CD4-positive, alpha-beta memory T cell (primary cell): ENCODE data around the gene SNX19. TPM values are rescaled to one million over a fixed set of nuclear protein-coding genes. Genes with fewer than 3 reads are reported as not detected.

Experiments
- CTCF ChIA-PET: fragments of 350-600 bp; sonication (Branson Sonifier 250); formaldehyde crosslinking; loops from one replicate; lab custom pipeline; 2021; ENCODE audit warnings: inconsistent platforms; ENCODE audit not compliant: partially characterized antibody; lab: Charles Lee
- POLR2A ChIA-PET: fragments of 350-600 bp; sonication (Branson Sonifier 250); formaldehyde crosslinking; loops from one replicate; lab custom pipeline; 2021; ENCODE audit not compliant: partially characterized antibody; lab: Charles Lee
- DNase-seq, 5 donors: peaks; one replicate each; pipeline versions ENCODE4 v3.0.0 to v3.0.0-alpha.2; 2020 to 2022; ENCODE audit warnings: mixed read lengths in 1 of 5
- H3K27ac ChIP-seq: one replicate; pipeline ENCODE4 v1.7.0; 2013; ENCODE audit warnings: low read depth, low read length
- H3K27me3 ChIP-seq: 2 replicates; pipeline ENCODE4 v1.7.0; 2013; ENCODE audit warnings: mild to moderate bottlenecking, low read length, moderate library complexity; ENCODE audit not compliant: insufficient read depth
- H3K36me3 ChIP-seq: 2 replicates; pipeline ENCODE4 v1.7.0; 2013; ENCODE audit warnings: mild to moderate bottlenecking, low read length, moderate library complexity; ENCODE audit not compliant: insufficient read depth
- H3K4me1 ChIP-seq: 2 replicates; pipeline ENCODE4 v1.7.0; 2013; ENCODE audit warnings: mild to moderate bottlenecking, low read length, moderate library complexity; ENCODE audit not compliant: insufficient read depth
- H3K4me3 ChIP-seq, 2 donors: one replicate each; pipeline ENCODE4 v1.7.0; 2013; ENCODE audit warnings: low read length in 2 of 2, mild to moderate bottlenecking in 1 of 2
- H3K9me3 ChIP-seq, 2 donors: one replicate each; pipeline ENCODE4 v1.7.0; 2013; ENCODE audit warnings: low read length in 2 of 2, control low read depth in 1 of 2; ENCODE audit not compliant: control insufficient read depth in 1 of 2
- H3K27ac Mint-ChIP-seq, 7 donors: one replicate each; pipeline ENCODE4 v1.8.0; 2020 to 2021; ENCODE audit warnings: mixed read lengths in 7 of 7, mild to moderate bottlenecking in 6 of 7, inconsistent platforms in 3 of 7, moderate library complexity in 3 of 7
- H3K27me3 Mint-ChIP-seq, 2 donors: one replicate each; pipeline ENCODE4 v1.8.0; 2020 to 2021; ENCODE audit warnings: mixed read lengths in 2 of 2
- H3K36me3 Mint-ChIP-seq, 2 donors: one replicate each; pipeline ENCODE4 v1.8.0; 2020 to 2021; ENCODE audit warnings: mixed read lengths in 2 of 2, inconsistent platforms in 1 of 2, mild to moderate bottlenecking in 1 of 2
- H3K4me1 Mint-ChIP-seq, 4 donors: one replicate each; pipeline ENCODE4 v1.8.0; 2020 to 2021; ENCODE audit warnings: mixed read lengths in 4 of 4, mild to moderate bottlenecking in 1 of 4
- H3K4me3 Mint-ChIP-seq, 8 donors: one replicate each; pipeline ENCODE4 v1.8.0; 2020 to 2021; ENCODE audit warnings: mixed read lengths in 8 of 8, mild to moderate bottlenecking in 7 of 8, moderate library complexity in 6 of 8, inconsistent platforms in 3 of 8
- H3K9me3 Mint-ChIP-seq, 8 donors: one replicate each; pipeline ENCODE4 v1.8.0; 2020 to 2021; ENCODE audit warnings: mixed read lengths in 8 of 8, mild to moderate bottlenecking in 5 of 8, inconsistent platforms in 3 of 8, moderate library complexity in 1 of 8
- intact Hi-C: fragments of 100-400 bp; cut with micrococcal nuclease; formaldehyde crosslinking; loops from one replicate; pipeline ENCODE4 v1.15.1; 2023
- polyA plus RNA-seq, 2 donors: library from polyadenylated mRNA; unstranded; fragments of 300-500 nt; fragmentation: Illumina TruSeq; gene quantifications; one replicate each; pipeline ENCODE4 v1.2.3, GENCODE V29; 2021
- total RNA-seq, 2 experiments: library from RNA; stranded (reverse); gene quantifications; one replicate each; pipeline ENCODE4 v1.2.3, GENCODE V29; 2021

The SNX19 gene
- total and polyA plus RNA-seq, 4 experiments from 2014 or later = 21.4 to 94.2 (median 57.1) TPM

DNA sequence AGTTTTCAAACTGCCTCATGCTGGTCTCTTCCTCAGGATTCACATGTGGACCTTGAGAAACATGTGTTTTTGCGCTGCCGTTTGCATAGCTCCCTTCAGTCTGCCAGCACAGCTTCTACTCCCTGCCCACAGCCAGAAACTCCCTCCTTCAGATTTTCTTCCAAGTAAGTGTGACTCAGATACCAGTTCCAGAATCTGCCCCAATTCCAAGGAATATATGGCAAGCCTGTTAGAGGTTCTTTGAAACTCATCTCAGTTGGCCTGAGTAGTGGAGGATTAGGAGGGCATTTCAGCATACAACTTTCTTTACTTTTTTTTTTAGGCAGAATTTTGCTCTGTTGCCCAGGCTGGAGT lies 67.1 kb downstream of the SNX19 start:
- intact Hi-C loops = no loop called here
- Mint-ChIP-seq H3K4me1 (no peaks in the 10 kb centered on the region), H3K4me3 (no peak overlapping the region), H3K27me3 (peaks cover 0 to 15% of the 10 kb centered on the region in 2 donors), H3K9me3 (peaks cover 0 to 3% (median 0%) of the 10 kb centered on the region in 8 donors), H3K36me3 (no peaks in the 10 kb centered on the region), H3K27ac (no peak overlapping the region)
- CTCF ChIA-PET = interaction anchor here (1.4 to 1.9 kb wide), 3 partner anchors 10 to 14 kb away, joined by 5 to 6 read pairs (median 6); no protein-coding TSS in a partner anchor
- Histone ChIP-seq H3K36me3 (no peaks in the 10 kb centered on the region), H3K4me1 (no peaks in the 10 kb centered on the region), H3K27me3 (no peaks in the 10 kb centered on the region), H3K27ac (no peak overlapping the region), H3K9me3 (no peaks in the 10 kb centered on the region), H3K4me3 (no peak overlapping the region)
- POLR2A ChIA-PET = no interaction called here
- no peak for DNase-seq

DNA sequence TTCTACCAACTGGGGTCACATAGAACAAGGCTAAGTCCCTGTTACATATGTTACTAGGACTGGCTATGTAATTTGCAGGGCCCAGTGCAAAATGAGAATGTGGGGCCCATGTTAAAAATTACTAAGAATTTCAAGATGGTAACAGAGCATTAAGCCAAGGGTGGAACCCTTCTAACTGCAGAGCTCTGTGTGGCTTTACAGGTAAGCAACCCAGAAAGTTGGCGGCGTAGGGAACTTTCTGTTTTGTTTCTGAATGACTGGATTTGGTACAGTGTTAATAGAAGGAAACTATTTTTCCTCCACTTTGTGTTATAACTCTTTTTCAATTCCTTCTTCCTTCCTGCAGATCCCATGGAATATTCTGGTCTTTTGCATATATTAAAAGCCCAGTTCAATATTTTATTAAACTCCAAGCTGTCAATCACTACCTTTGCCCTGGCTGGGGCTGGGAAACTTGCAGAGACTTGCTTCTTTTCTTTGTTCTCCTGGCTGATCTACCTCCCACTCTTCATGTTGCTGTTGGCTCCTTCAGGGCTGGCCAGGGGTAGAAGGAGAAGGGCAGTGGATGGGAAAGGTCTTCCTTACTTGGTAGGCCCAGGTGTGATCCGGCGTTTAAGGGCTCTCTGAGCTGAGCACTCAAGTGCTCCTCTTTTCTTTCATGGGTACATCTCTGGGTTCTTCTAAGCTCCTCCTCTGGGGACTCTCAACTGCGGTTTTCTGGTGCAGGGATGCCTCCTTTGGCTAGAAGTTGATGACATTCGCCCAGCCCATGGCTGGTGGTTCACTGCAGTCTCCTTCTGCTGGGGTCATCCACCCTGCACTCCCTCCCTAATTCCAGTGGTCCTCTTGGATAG lies 67.7 kb downstream of the SNX19 start:
- H3K36me3 Mint-ChIP-seq = no peaks in the 10 kb centered on the region
- ChIA-PET CTCF (interaction anchor here (1.7 to 1.9 kb wide), 2 partner anchors 11 to 14 kb away, joined by 6 read pairs; no protein-coding TSS in a partner anchor), POLR2A (no interaction called here)
- peaks cover 0 to 13% of the 10 kb centered on the region in 2 donors for H3K27me3 Mint-ChIP-seq
- H3K4me1 Mint-ChIP-seq = no peaks in the 10 kb centered on the region
- H3K36me3 ChIP-seq = no peaks in the 10 kb centered on the region
- H3K9me3 Mint-ChIP-seq = peaks cover 0 to 3% (median 0%) of the 10 kb centered on the region in 8 donors
- no peaks in the 10 kb centered on the region for H3K4me1 ChIP-seq
- DNase-seq = no peak
- no peak overlapping the region for H3K27ac Mint-ChIP-seq
- H3K27ac ChIP-seq = no peak overlapping the region
- no peaks in the 10 kb centered on the region for H3K9me3 ChIP-seq
- H3K27me3 ChIP-seq = no peaks in the 10 kb centered on the region
- no peak overlapping the region for H3K4me3 ChIP-seq
- intact Hi-C loops = no loop called here
- no peak overlapping the region for H3K4me3 Mint-ChIP-seq

DNA sequence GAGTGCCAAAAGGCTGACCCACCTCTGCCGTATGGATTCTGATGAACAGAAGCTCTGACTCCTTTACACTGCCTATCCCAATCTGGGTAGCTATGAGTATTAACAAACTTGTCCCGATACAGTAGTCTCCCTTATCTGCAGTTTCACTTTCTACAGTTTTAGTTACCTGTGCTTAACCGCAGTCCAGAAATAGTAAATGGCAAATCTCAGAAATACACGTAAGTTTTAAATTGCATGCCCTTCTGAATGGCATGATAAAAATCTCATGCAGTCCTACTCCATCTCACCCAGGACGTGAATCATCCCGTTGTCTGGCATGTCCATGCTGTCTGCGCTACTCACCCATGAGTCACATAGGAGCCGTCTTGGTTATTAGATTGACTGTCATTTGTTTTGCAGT lies 68.8 kb downstream of the SNX19 start:
- Mint-ChIP-seq H3K27ac (no peak overlapping the region), H3K27me3 (peaks cover 0 to 12% of the 10 kb centered on the region in 2 donors), H3K4me1 (no peaks in the 10 kb centered on the region), H3K36me3 (no peaks in the 10 kb centered on the region), H3K9me3 (peaks cover 0 to 3% (median 0%) of the 10 kb centered on the region in 8 donors), H3K4me3 (peak overlapping the region in 3 of 8 donors; percentile 0 to 38 (median 9))
- Histone ChIP-seq H3K4me3 (no peak overlapping the region), H3K27me3 (no peaks in the 10 kb centered on the region), H3K27ac (no peak overlapping the region), H3K9me3 (no peaks in the 10 kb centered on the region), H3K4me1 (no peaks in the 10 kb centered on the region), H3K36me3 (no peaks in the 10 kb centered on the region)
- DNase-seq = no peak
- ChIA-PET CTCF (interaction anchor here (1.7 kb wide), 1 partner anchor 15 kb away, joined by 6 read pairs; no protein-coding TSS in a partner anchor), POLR2A (no interaction called here)
- intact Hi-C loops = no loop called here

DNA sequence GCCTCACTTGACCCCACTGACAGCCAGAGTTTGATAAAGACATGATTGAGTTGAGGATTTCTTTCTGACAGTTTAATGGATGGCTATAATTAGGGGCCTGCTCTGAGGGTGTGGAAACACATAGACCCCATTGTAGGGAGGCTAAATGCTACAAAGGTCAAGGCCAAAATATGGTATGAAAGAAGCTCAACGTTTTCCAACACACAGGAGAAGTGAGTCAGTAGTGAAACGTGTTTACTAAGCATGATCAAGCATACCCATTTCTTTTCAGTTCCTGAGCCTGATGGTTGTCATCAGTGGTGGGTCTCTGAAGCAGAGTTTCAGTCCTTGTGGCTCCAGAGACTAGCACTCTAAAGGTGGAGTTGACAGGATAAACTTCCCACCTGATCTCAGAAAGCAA lies 69.7 kb downstream of the SNX19 start:
- POLR2A ChIA-PET = no interaction called here
- H3K4me3 ChIP-seq = no peak overlapping the region
- Mint-ChIP-seq H3K27ac (no peak overlapping the region), H3K4me3 (no peak overlapping the region), H3K27me3 (peaks cover 3 to 12% of the 10 kb centered on the region in 2 donors), H3K36me3 (no peaks in the 10 kb centered on the region), H3K4me1 (no peaks in the 10 kb centered on the region), H3K9me3 (peaks cover 0 to 3% (median 0%) of the 10 kb centered on the region in 8 donors)
- H3K27me3 ChIP-seq = no peaks in the 10 kb centered on the region
- H3K4me1 ChIP-seq = no peaks in the 10 kb centered on the region
- H3K27ac ChIP-seq = no peak overlapping the region
- no peaks in the 10 kb centered on the region for H3K9me3 ChIP-seq
- no peak for DNase-seq
- H3K36me3 ChIP-seq = no peaks in the 10 kb centered on the region
- intact Hi-C loops = no loop called here
- CTCF ChIA-PET = no interaction called here

DNA sequence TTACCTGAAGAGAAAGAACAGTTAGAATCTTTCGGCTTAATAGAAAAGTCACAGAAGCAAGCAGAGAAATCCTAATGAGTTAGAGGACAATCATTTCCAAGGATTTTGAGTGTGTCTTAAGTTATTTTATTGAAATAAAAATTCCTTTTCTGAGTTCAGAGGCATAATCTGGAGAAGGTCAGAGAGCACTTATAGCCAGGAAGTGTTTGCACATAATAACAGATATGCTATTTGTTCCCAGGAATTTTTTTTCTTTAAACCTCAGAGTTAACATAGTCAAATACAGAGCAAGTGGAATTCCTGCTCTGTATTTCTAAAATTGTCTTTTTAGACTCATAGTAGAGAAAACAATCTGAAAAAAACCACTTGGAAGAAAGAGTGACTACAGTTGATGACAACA lies 74.3 kb downstream of the SNX19 start:
- Histone ChIP-seq H3K4me3 (no peak overlapping the region), H3K36me3 (no peaks in the 10 kb centered on the region), H3K4me1 (no peaks in the 10 kb centered on the region), H3K27ac (no peak overlapping the region), H3K9me3 (no peaks in the 10 kb centered on the region), H3K27me3 (no peaks in the 10 kb centered on the region)
- intact Hi-C loops = no loop called here
- ChIA-PET POLR2A (no interaction called here), CTCF (no interaction called here)
- Mint-ChIP-seq H3K9me3 (peaks cover 2 to 21% (median 11%) of the 10 kb centered on the region in 8 donors), H3K36me3 (no peaks in the 10 kb centered on the region), H3K4me1 (no peaks in the 10 kb centered on the region), H3K27ac (no peak overlapping the region), H3K4me3 (no peak overlapping the region), H3K27me3 (peaks cover 9 to 19% of the 10 kb centered on the region in 2 donors)
- DNase-seq = no peak

DNA sequence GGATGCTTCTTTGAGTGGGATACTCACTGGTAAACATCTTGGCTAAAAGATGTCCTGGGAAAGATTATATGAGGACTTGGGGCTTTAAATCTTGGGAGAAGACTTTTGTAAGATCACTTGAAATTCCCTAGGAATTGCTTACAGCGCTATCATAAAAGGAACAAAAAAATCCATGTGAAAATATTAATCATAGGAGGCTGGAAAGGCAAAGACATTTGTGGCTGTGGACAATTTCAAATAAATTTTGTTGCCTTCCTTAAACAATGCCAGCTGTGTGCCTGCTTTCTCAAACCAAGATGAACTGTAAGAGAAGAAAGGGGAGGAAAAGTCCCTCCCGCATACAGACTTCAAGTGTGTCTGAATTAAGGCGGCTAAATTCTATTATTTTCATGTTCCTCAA lies 75.6 kb downstream of the SNX19 start:
- no peak overlapping the region for H3K4me3 ChIP-seq
- Mint-ChIP-seq H3K9me3 (peaks cover 4 to 27% (median 17%) of the 10 kb centered on the region in 8 donors), H3K4me1 (no peaks in the 10 kb centered on the region), H3K27me3 (peaks cover 13 to 16% of the 10 kb centered on the region in 2 donors), H3K27ac (no peak overlapping the region), H3K4me3 (no peak overlapping the region), H3K36me3 (no peaks in the 10 kb centered on the region)
- no peaks in the 10 kb centered on the region for H3K9me3 ChIP-seq
- ChIA-PET POLR2A (no interaction called here), CTCF (interaction anchor here (0.8 to 1.5 kb wide), 3 partner anchors 11 to 20 kb away, joined by 3 to 6 read pairs (median 4); no protein-coding TSS in a partner anchor)
- DNase-seq = no peak
- H3K27me3 ChIP-seq = no peaks in the 10 kb centered on the region
- intact Hi-C loops = no loop called here
- no peak overlapping the region for H3K27ac ChIP-seq
- H3K4me1 ChIP-seq = no peaks in the 10 kb centered on the region
- H3K36me3 ChIP-seq = no peaks in the 10 kb centered on the region

DNA sequence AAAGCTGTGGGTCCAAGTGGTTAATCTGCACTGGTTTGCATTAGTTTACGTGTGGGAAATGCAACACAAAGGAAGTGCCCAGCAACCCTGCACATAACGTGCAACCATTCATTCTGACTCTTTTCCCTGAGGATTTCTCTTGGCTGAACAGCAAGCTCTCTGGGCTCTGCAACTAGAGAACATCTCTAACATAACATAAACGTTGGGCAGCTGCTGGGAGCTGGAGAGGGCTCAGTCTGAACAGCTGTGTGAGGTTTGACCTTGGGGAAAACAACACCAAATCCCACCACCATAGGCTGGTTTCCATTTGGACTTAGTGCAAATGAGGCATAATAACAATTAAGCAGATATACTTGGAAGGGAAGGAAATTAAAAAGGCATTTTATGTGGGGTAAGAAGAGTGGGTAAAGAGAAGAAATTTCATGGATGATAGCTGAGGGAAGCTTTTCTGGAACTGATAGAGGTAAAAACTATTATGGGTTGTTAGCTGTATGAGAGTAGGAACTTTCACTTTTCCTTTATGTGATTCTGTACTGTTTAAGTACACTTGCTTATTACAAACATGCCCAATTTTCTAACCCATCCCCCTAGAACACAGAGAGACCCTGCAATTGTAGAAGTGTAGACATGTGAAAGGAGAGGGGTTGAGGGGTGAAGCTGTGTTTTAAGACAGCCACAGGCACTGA lies 76.2 kb downstream of the SNX19 start:
- Mint-ChIP-seq H3K27ac (no peak overlapping the region), H3K27me3 (peaks cover 13 to 15% of the 10 kb centered on the region in 2 donors), H3K36me3 (no peaks in the 10 kb centered on the region), H3K4me1 (no peaks in the 10 kb centered on the region), H3K4me3 (no peak overlapping the region), H3K9me3 (peaks cover 4 to 27% (median 17%) of the 10 kb centered on the region in 8 donors)
- Histone ChIP-seq H3K27ac (no peak overlapping the region), H3K4me1 (no peaks in the 10 kb centered on the region), H3K27me3 (no peaks in the 10 kb centered on the region), H3K36me3 (no peaks in the 10 kb centered on the region), H3K9me3 (no peaks in the 10 kb centered on the region), H3K4me3 (no peak overlapping the region)
- intact Hi-C loops = no loop called here
- POLR2A ChIA-PET = no interaction called here
- CTCF ChIA-PET = interaction anchor here (0.8 to 1.5 kb wide), 4 partner anchors 11 to 22 kb away, joined by 3 to 6 read pairs (median 4); no protein-coding TSS in a partner anchor
- no peak for DNase-seq
